Measurements from ENCODE around the gene BMPER.

BMPER gene

GRCh38 chr7:34189031-34189430, 283.7 kb downstream of the BMPER start:
- H3K4me1 ChIP-seq (ENCODE audit: control insufficient read depth, insufficient read depth, low read length), result no peaks in the 10 kb centered on the region
- H3K27me3 ChIP-seq (ENCODE audit: control insufficient read depth, insufficient read depth, low read length), result no peaks in the 10 kb centered on the region
- H3K9me3 ChIP-seq (ENCODE audit: control insufficient read depth, insufficient read depth, low read length), result no peaks in the 10 kb centered on the region
- H3K9ac ChIP-seq (ENCODE audit: low read depth, low read length), result no peak overlapping the region
- H3K36me3 ChIP-seq (ENCODE audit: control insufficient read depth, insufficient read depth, low read length), result no peaks in the 10 kb centered on the region
- H3K4me3 ChIP-seq (ENCODE audit: low read depth, low read length), result no peak overlapping the region
- H3K27ac ChIP-seq (ENCODE audit: low read depth, low read length), result no peak overlapping the region

GRCh38 chr7:34190299-34190698, 285.0 kb downstream of the BMPER start:
- Histone ChIP-seq H3K4me1 (ENCODE audit: control insufficient read depth, insufficient read depth, low read length) (no peaks in the 10 kb centered on the region), H3K27me3 (ENCODE audit: control insufficient read depth, insufficient read depth, low read length) (no peaks in the 10 kb centered on the region), H3K9me3 (ENCODE audit: control insufficient read depth, insufficient read depth, low read length) (no peaks in the 10 kb centered on the region), H3K4me3 (ENCODE audit: low read depth, low read length) (no peak overlapping the region), H3K9ac (ENCODE audit: low read depth, low read length) (no peak overlapping the region), H3K27ac (ENCODE audit: low read depth, low read length) (no peak overlapping the region), H3K36me3 (ENCODE audit: control insufficient read depth, insufficient read depth, low read length) (no peaks in the 10 kb centered on the region)

GRCh38 chr7:34191162-34191561, 285.8 kb downstream of the BMPER start:
- no peak overlapping the region for H3K4me3 ChIP-seq (ENCODE audit: low read depth, low read length)
- no peak overlapping the region for H3K27ac ChIP-seq (ENCODE audit: low read depth, low read length)
- H3K4me1 ChIP-seq (ENCODE audit: control insufficient read depth, insufficient read depth, low read length), result no peaks in the 10 kb centered on the region
- H3K9me3 ChIP-seq (ENCODE audit: control insufficient read depth, insufficient read depth, low read length), result no peaks in the 10 kb centered on the region
- H3K9ac ChIP-seq (ENCODE audit: low read depth, low read length), result no peak overlapping the region
- no peaks in the 10 kb centered on the region for H3K36me3 ChIP-seq (ENCODE audit: control insufficient read depth, insufficient read depth, low read length)
- H3K27me3 ChIP-seq (ENCODE audit: control insufficient read depth, insufficient read depth, low read length), result no peaks in the 10 kb centered on the region

- Histone ChIP-seq H3K4me1 (ENCODE audit: control insufficient read depth, insufficient read depth, low read length) (no peaks in the 10 kb centered on the region), H3K4me3 (ENCODE audit: low read depth, low read length) (no peak overlapping the region), H3K9ac (ENCODE audit: low read depth, low read length) (no peak overlapping the region), H3K36me3 (ENCODE audit: control insufficient read depth, insufficient read depth, low read length) (no peaks in the 10 kb centered on the region), H3K27me3 (ENCODE audit: control insufficient read depth, insufficient read depth, low read length) (no peaks in the 10 kb centered on the region), H3K27ac (ENCODE audit: low read depth, low read length) (no peak overlapping the region), H3K9me3 (ENCODE audit: control insufficient read depth, insufficient read depth, low read length) (no peaks in the 10 kb centered on the region)
Measured at GRCh38 chr7:34191771-34192479, 286.6 kb downstream of the BMPER start.

GRCh38 chr7:34192906-34193305, 287.6 kb downstream of the BMPER start:
- H3K27ac ChIP-seq (ENCODE audit: low read depth, low read length), result no peak overlapping the region
- no peaks in the 10 kb centered on the region for H3K9me3 ChIP-seq (ENCODE audit: control insufficient read depth, insufficient read depth, low read length)
- H3K4me1 ChIP-seq (ENCODE audit: control insufficient read depth, insufficient read depth, low read length), result no peaks in the 10 kb centered on the region
- H3K9ac ChIP-seq (ENCODE audit: low read depth, low read length), result no peak overlapping the region
- H3K4me3 ChIP-seq (ENCODE audit: low read depth, low read length), result no peak overlapping the region
- no peaks in the 10 kb centered on the region for H3K36me3 ChIP-seq (ENCODE audit: control insufficient read depth, insufficient read depth, low read length)
- H3K27me3 ChIP-seq (ENCODE audit: control insufficient read depth, insufficient read depth, low read length), result no peaks in the 10 kb centered on the region

GRCh38 chr7:34198231-34198641, 292.9 kb downstream of the BMPER start:
- H3K4me1 ChIP-seq (ENCODE audit: control insufficient read depth, insufficient read depth, low read length), result no peaks in the 10 kb centered on the region

More at GRCh38 chr7:34198231-34198641, 292.9 kb downstream of the BMPER start:
- Histone ChIP-seq H3K27ac (ENCODE audit: low read depth, low read length) (no peak overlapping the region), H3K36me3 (ENCODE audit: control insufficient read depth, insufficient read depth, low read length) (no peaks in the 10 kb centered on the region), H3K9ac (ENCODE audit: low read depth, low read length) (no peak overlapping the region), H3K27me3 (ENCODE audit: control insufficient read depth, insufficient read depth, low read length) (no peaks in the 10 kb centered on the region), H3K9me3 (ENCODE audit: control insufficient read depth, insufficient read depth, low read length) (no peaks in the 10 kb centered on the region), H3K4me3 (ENCODE audit: low read depth, low read length) (no peak overlapping the region)

Measured in HUES48 (cell line).